NB4 (cell line): Measurements from ENCODE around the gene NOTUM.

Experiments used
- DNase-seq: peaks from one replicate; pipeline ENCODE4 v3.0.0; 2010; ENCODE audit warnings: low read depth
- H3K4me3 ChIP-seq: one replicate; pipeline ENCODE4 v1.5.1; 2011; ENCODE audit warnings: mild to moderate bottlenecking, low read depth, low read length, moderate library complexity
- CTCF ChIP-seq: IDR thresholded peaks from one replicate; pipeline ENCODE4 v1.5.1; 2012; ENCODE audit warnings: low read depth, low read length
- MAX ChIP-seq: IDR thresholded peaks from 2 replicates; pipeline ENCODE4 v1.6.1; 2011; ENCODE audit warnings: low read depth, low read length
- MYC ChIP-seq: IDR thresholded peaks from 2 replicates; pipeline ENCODE4 v1.6.1; 2011; ENCODE audit warnings: low read depth, low read length
- POLR2A ChIP-seq: IDR thresholded peaks from 2 replicates; pipeline ENCODE4 v1.6.1; 2011; ENCODE audit warnings: mild to moderate bottlenecking; ENCODE audit not compliant: insufficient read length; ENCODE audit errors: extremely low read depth

The NOTUM gene

GRCh38 chr17:81902653-81903414, 58.2 kb downstream of the NOTUM start:
- TF ChIP-seq POLR2A: no peak
- TF ChIP-seq CTCF: no peak
- no peak for TF ChIP-seq MYC
- no peak for TF ChIP-seq MAX
- no peak overlapping the region for H3K4me3 ChIP-seq
- DNase-seq: no peak
